ENCODE measurements around the gene TSKU.
A peak's percentile ranks its signal among the peaks of the same experiment; 100 is the strongest.
"Not testable (repeated sequence)": the region's sequence is repeated elsewhere in the genome, so short reads cannot be mapped to it uniquely, and the experiment has no call there.

The TSKU gene

GRCh38 chr11:76801736-76802135, 18.6 kb downstream of the TSKU start:
- DNase-seq (ENCODE audit: low spot score), result no peak

GRCh38 chr11:76802151-76802550, 19.0 kb downstream of the TSKU start:
- DNase-seq (ENCODE audit: low spot score), result no peak

GRCh38 chr11:76802621-76803020, 19.5 kb downstream of the TSKU start:
- DNase-seq (ENCODE audit: low spot score), result no peak

GRCh38 chr11:76803023-76803422, 19.9 kb downstream of the TSKU start:
- DNase-seq (ENCODE audit: low spot score), result no peak

- no peak for DNase-seq (ENCODE audit: low spot score)
Measured at GRCh38 chr11:76803811-76804600, 20.9 kb downstream of the TSKU start.

- no peak for DNase-seq (ENCODE audit: low spot score)
Measured at GRCh38 chr11:76805206-76805913, 22.2 kb downstream of the TSKU start.

GRCh38 chr11:76806131-76806530, 23.0 kb downstream of the TSKU start:
- no peak for DNase-seq (ENCODE audit: low spot score)

- no peak for DNase-seq (ENCODE audit: low spot score)
Measured at GRCh38 chr11:76806608-76807205, 23.6 kb downstream of the TSKU start.

GRCh38 chr11:76807206-76807875, 24.2 kb downstream of the TSKU start:
- peak; percentile 47 for DNase-seq (ENCODE audit: low spot score)

GRCh38 chr11:76808171-76808570, 25.0 kb downstream of the TSKU start:
- no peak for DNase-seq (ENCODE audit: low spot score)

GRCh38 chr11:76808996-76809395, 25.8 kb downstream of the TSKU start:
- DNase-seq (ENCODE audit: low spot score), result no peak

- DNase-seq (ENCODE audit: low spot score), result peak; percentile 21
Measured at GRCh38 chr11:76810151-76810853, 27.1 kb downstream of the TSKU start.

GRCh38 chr11:76811259-76811658, 28.1 kb downstream of the TSKU start:
- no peak for DNase-seq (ENCODE audit: low spot score)

- DNase-seq (ENCODE audit: low spot score), result no peak
Measured at GRCh38 chr11:76814414-76814813, 31.3 kb downstream of the TSKU start.

- DNase-seq (ENCODE audit: low spot score), result not testable (repeated sequence)
Measured at GRCh38 chr11:76815678-76816077, 32.5 kb downstream of the TSKU start.

- DNase-seq (ENCODE audit: low spot score), result no peak
Measured at GRCh38 chr11:76820184-76820566, 37.0 kb downstream of the TSKU start.

- not testable (repeated sequence) for DNase-seq (ENCODE audit: low spot score)
Measured at GRCh38 chr11:76821396-76821795, 38.2 kb downstream of the TSKU start.

- no peak for DNase-seq (ENCODE audit: low spot score)
Measured at GRCh38 chr11:76822406-76822805, 39.2 kb downstream of the TSKU start.

- no peak for DNase-seq (ENCODE audit: low spot score)
Measured at GRCh38 chr11:76823481-76824028, 40.4 kb downstream of the TSKU start.

- no peak for DNase-seq (ENCODE audit: low spot score)
Measured at GRCh38 chr11:76824083-76824939, 41.2 kb downstream of the TSKU start.

Measured in CD4-positive, alpha-beta T cell treated with Interleukin-2 at 100 ng/mL for 4 hours (primary cell).